Tibial nerve (tissue), 4 donors: ENCODE data around the gene JAZF1. TPM values are rescaled to one million over a fixed set of nuclear protein-coding genes. Genes with fewer than 3 reads are reported as not detected.

ENCODE experiments used
- DNase-seq, 2 donors: peaks; one replicate each; pipeline ENCODE4 v3.0.0-alpha.2; 2019; ENCODE audit warnings: low spot score in 2 of 2
- H3K27ac ChIP-seq, 4 donors: fragments of 200-600 bp; sonication (generic) in 3 of 4; one replicate each; pipeline ENCODE4 v1.5.1; 2017 to 2019; ENCODE audit warnings: mild to moderate bottlenecking in 1 of 4
- H3K27me3 ChIP-seq, 2 donors: fragments of 200-600 bp; sonication (generic) in 1 of 2; one replicate each; pipeline versions ENCODE4 v1.5.1 to v1.6.0; 2017 to 2019
- H3K36me3 ChIP-seq, 3 donors: fragments of 200-600 bp; sonication (generic); one replicate each; pipeline ENCODE4 v1.5.1; 2018 to 2019
- H3K4me1 ChIP-seq, 4 donors: fragments of 200-600 bp; sonication (generic) in 3 of 4; one replicate each; pipeline ENCODE4 v1.5.1; 2017 to 2019
- H3K4me3 ChIP-seq, 4 donors: fragments of 200-600 bp; sonication (generic) in 3 of 4; one replicate each; pipeline ENCODE4 v1.5.1; 2017 to 2019; ENCODE audit warnings: mild to moderate bottlenecking in 1 of 4, moderate library complexity in 1 of 4
- H3K9me3 ChIP-seq, 4 donors: fragments of 200-600 bp; sonication (generic) in 3 of 4; one replicate each; pipeline ENCODE4 v1.5.1; 2017 to 2019
- EP300 ChIP-seq, 2 donors: sonication (generic); formaldehyde crosslinking; IDR thresholded peaks; one replicate each; pipeline ENCODE4 v1.6.1; 2017; ENCODE audit warnings: antibody characterized with exemption in 2 of 2, mild to moderate bottlenecking in 1 of 2
- POLR2A ChIP-seq, 2 donors: fragments of 450-650 bp; IDR thresholded peaks; one replicate each; pipeline ENCODE4 v1.6.1; 2017; ENCODE audit warnings: antibody characterized with exemption in 2 of 2, mild to moderate bottlenecking in 2 of 2, moderate library complexity in 2 of 2
- WGBS, 2 donors: methylation state at CpG; one replicate each; pipeline ENCODE4 v1.1.5; 2018; 5-methylcytosine and 5-hydroxymethylcytosine counted together
- total RNA-seq, 4 donors: library from RNA; depleted of rRNA; stranded (reverse); fragments of >200 nt; gene quantifications; one replicate each; pipeline ENCODE4 v1.1.0, GENCODE V29; 2016
- TF ChIP-seq, protein P1 (sequence below), 5 experiments: fragments of 200-600 bp in 3 of 5; fragments of 450-650 bp in 2 of 5; sonication (generic) in 3 of 5; IDR thresholded peaks; one replicate each; pipeline ENCODE4 v1.5.1; 2016 to 2019; ENCODE audit warnings: antibody characterized with exemption in 5 of 5, mild to moderate bottlenecking in 3 of 5, moderate library complexity in 2 of 5

Gene JAZF1
- total RNA-seq, 4 donors from 2014 or later: 6.9 to 17.5 (median 10.7) TPM

DNA sequence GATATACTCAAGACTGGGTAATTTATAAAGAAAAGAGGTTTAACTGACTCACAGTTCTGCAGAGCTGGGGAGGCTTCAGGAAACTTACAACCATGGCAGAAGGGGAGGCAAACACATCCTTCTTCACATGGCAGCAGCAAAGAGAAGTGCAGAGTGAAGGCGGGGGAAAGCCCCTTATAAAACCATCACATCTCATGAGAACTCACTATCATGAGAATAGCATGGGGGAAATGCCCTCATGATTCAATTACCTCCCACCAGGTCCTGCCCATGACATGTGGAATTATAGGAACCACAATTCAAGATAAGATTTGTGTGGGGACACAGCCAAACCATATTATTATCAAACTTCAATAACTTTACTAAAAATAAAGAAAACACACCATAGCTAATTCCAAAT is 30.4 kb upstream of the JAZF1 start:
- no peaks in the 10 kb centered on the region for H3K27me3 ChIP-seq

DNA sequence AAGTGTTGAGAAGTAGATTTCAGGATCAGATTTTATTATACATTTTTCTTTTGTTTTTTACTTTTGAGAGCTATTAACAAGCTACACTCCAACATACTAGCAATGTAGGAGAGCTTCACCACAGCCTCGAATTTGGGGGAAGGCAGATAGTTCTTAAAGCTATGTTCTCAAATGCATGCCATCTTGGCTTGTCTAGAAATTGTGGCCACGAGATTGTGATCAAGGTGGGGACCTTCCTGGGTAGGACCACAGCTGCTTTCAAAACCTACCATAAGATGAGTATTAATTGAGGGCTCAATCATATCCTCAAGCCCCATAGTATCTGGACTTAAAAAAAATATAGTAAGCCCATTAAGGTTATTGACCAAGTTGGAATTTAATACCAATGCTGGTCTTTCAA is 27.9 kb upstream of the JAZF1 start:
- Histone ChIP-seq H3K27me3 (no peaks in the 10 kb centered on the region), H3K4me3 (no peak overlapping the region), H3K27ac (no peak overlapping the region), H3K36me3 (no peaks in the 10 kb centered on the region), H3K9me3 (no peaks in the 10 kb centered on the region), H3K4me1 (no peaks in the 10 kb centered on the region)
- 83 to 94% methylated on average over 2 of the region's 2 CpGs for WGBS, 2 donors
- no peak for TF ChIP-seq POLR2A (IDR thresholded peaks at IDR 0.05)
- no peak for TF ChIP-seq EP300 (IDR thresholded peaks at IDR 0.05)
- TF ChIP-seq, protein P1, sequence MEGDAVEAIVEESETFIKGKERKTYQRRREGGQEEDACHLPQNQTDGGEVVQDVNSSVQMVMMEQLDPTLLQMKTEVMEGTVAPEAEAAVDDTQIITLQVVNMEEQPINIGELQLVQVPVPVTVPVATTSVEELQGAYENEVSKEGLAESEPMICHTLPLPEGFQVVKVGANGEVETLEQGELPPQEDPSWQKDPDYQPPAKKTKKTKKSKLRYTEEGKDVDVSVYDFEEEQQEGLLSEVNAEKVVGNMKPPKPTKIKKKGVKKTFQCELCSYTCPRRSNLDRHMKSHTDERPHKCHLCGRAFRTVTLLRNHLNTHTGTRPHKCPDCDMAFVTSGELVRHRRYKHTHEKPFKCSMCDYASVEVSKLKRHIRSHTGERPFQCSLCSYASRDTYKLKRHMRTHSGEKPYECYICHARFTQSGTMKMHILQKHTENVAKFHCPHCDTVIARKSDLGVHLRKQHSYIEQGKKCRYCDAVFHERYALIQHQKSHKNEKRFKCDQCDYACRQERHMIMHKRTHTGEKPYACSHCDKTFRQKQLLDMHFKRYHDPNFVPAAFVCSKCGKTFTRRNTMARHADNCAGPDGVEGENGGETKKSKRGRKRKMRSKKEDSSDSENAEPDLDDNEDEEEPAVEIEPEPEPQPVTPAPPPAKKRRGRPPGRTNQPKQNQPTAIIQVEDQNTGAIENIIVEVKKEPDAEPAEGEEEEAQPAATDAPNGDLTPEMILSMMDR (IDR thresholded peaks at IDR 0.05): no peak
- DNase-seq: no peak

More for the DNA sequence above, 30.4 kb upstream of the JAZF1 start:
- DNase-seq: no peak
- Histone ChIP-seq H3K9me3 (no peaks in the 10 kb centered on the region), H3K4me3 (no peak overlapping the region), H3K27ac (no peak overlapping the region), H3K4me1 (no peaks in the 10 kb centered on the region), H3K36me3 (no peaks in the 10 kb centered on the region)
- WGBS, 2 donors: 71 to 86% methylated on average over 1 of the region's 1 CpG
- TF ChIP-seq EP300 (IDR thresholded peaks at IDR 0.05): no peak
- TF ChIP-seq POLR2A (IDR thresholded peaks at IDR 0.05): no peak
- TF ChIP-seq, protein P1 (IDR thresholded peaks at IDR 0.05): no peak

DNA sequence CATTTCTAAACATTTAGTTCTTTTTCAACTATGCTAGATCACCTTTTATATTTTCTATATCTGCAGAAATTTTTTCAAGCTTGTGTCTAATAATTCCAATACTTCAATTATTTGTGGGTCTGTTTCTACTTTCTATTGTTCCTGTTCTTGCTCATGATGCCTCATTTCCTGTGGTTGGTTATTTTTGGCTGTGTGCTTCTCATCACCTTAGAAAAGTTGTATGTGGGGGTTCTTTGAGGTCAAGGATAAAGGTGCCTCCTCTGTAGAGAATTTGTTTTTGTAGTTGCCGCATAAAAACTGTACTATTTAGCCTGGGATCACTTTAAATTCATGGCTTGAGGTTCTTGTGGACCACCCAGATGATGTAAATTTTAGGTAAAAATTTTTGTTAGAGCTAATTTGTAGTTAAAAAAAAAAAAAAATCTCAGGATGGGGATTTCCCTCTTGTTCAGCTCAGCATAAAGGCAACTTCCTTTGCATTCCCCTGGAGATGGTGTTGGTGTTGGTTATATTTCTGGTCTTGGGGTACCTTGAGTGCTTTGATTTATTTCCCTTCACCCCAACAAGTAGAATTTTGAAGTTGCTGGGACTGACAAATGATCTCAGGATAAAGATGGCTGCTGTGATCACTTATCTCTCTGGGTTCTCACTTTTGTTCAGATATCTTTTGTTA is 27.0 kb upstream of the JAZF1 start:
- no peaks in the 10 kb centered on the region for H3K27me3 ChIP-seq
- no peaks in the 10 kb centered on the region for H3K4me1 ChIP-seq
- TF ChIP-seq EP300 (IDR thresholded peaks at IDR 0.05): no peak
- TF ChIP-seq, protein P1 (IDR thresholded peaks at IDR 0.05): no peak
- no peak for TF ChIP-seq POLR2A (IDR thresholded peaks at IDR 0.05)
- no peak overlapping the region for H3K27ac ChIP-seq
- no peak for DNase-seq
- H3K36me3 ChIP-seq: no peaks in the 10 kb centered on the region
- H3K9me3 ChIP-seq: no peaks in the 10 kb centered on the region
- no peak overlapping the region for H3K4me3 ChIP-seq
- 61 to 73% methylated on average over 1 of the region's 1 CpG for WGBS, 2 donors

DNA sequence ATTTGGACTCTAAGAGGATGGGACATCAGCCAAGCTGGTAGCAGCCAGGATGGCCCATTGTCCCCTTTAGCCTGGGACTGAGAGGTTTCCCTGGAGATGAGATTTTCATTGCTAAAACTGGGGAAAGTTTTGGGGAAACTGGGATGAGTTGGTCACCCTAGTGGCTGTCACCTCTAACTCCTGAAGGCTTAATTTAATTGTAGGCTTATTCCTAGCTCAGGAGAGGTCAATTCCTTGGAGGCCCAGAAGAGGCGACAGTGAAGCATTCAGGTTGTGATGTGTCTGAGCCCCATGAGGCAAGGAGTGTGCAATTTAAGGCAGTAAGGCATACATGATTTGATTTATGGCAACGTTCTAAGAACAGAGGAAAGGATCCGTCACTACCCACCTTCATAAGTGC is 24.9 kb upstream of the JAZF1 start:
- Histone ChIP-seq H3K9me3 (no peaks in the 10 kb centered on the region), H3K36me3 (no peaks in the 10 kb centered on the region), H3K4me3 (no peak overlapping the region), H3K27ac (no peak overlapping the region), H3K27me3 (no peaks in the 10 kb centered on the region), H3K4me1 (no peaks in the 10 kb centered on the region)
- TF ChIP-seq EP300 (IDR thresholded peaks at IDR 0.05) (no peak), POLR2A (IDR thresholded peaks at IDR 0.05) (no peak)
- TF ChIP-seq, protein P1 (IDR thresholded peaks at IDR 0.05): no peak
- WGBS, 2 donors: 76 to 93% methylated on average over 3 of the region's 3 CpGs
- no peak for DNase-seq

DNA sequence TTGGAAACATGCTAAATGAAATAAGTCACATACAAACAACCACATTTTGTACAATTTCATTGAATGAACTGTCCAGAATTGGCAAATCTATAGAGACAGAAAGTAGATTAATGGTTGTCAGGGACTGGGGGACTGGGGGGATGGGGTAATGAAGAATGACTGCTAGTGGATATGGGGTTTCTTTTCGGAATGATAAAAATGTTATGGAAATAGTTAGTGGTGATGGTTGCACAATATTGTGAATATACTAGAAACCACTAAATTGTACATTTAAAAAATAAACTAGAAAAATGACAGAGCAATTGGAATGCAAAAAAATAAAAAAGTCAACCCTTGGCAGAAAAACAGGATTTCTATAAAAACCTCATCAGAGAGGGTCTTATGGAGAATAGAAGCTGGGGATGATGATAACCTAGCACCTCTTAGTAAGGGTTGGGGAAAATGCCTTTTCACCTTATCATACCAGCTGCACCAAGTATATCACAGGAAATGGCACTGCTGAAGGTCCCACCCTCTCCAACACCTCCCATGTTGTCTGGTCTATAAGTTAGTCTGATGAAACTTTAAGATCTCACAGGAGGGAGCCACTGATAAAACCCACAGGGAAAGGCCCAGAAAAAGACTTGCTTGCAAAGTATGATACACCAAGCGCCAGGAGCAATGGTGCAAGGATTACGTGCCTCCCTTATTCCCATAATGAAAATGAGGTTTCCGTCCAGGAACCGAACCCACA is 23.1 kb upstream of the JAZF1 start:
- no peak for DNase-seq
- Histone ChIP-seq H3K4me1 (no peaks in the 10 kb centered on the region), H3K4me3 (no peak overlapping the region), H3K27ac (no peak overlapping the region), H3K36me3 (no peaks in the 10 kb centered on the region), H3K27me3 (no peaks in the 10 kb centered on the region), H3K9me3 (no peaks in the 10 kb centered on the region)
- no peak for TF ChIP-seq EP300 (IDR thresholded peaks at IDR 0.05)
- TF ChIP-seq, protein P1 (IDR thresholded peaks at IDR 0.05): no peak
- TF ChIP-seq POLR2A (IDR thresholded peaks at IDR 0.05): no peak
- WGBS, 2 donors: 82 to 90% methylated on average over 5 of the region's 5 CpGs
